Smooth muscle cell (in vitro differentiated cells): Measurements from ENCODE around the gene RAPGEFL1. TPM values are rescaled to one million over a fixed set of nuclear protein-coding genes. Genes with fewer than 3 reads are reported as not detected.

Experiments used
- DNase-seq: peaks from one replicate; lab custom pipeline; 2025; ENCODE audit not compliant: unreplicated experiment; lab: John Stamatoyannopoulos, UW
- H2AFZ ChIP-seq: fragments of 200-600 bp; sonication (generic); 2 replicates; pipeline ENCODE4 v1.6.0; 2016; ENCODE audit warnings: antibody characterized with exemption, low read depth, mild to moderate bottlenecking
- H3F3A ChIP-seq: fragments of 200-600 bp; sonication (generic); 2 replicates; pipeline ENCODE4 v1.6.0; 2017; ENCODE audit warnings: antibody characterized with exemption, low read depth
- H3K27ac ChIP-seq: fragments of 200-600 bp; sonication (generic); 2 replicates; pipeline ENCODE4 v1.5.1; 2016; ENCODE audit warnings: low read depth, mild to moderate bottlenecking
- H3K27me3 ChIP-seq: fragments of 200-600 bp; sonication (generic); 2 replicates; pipeline ENCODE4 v1.6.1; 2016; ENCODE audit warnings: low read depth, mild to moderate bottlenecking
- H3K36me3 ChIP-seq: fragments of 200-600 bp; sonication (generic); 2 replicates; pipeline ENCODE4 v1.5.1; 2016; ENCODE audit warnings: low read depth
- H3K4me1 ChIP-seq: fragments of 200-600 bp; sonication (generic); 2 replicates; pipeline ENCODE4 v1.5.1; 2016; ENCODE audit warnings: low read depth
- H3K4me2 ChIP-seq: fragments of 200-600 bp; sonication (generic); 2 replicates; pipeline ENCODE4 v1.6.0; 2016; ENCODE audit warnings: mild to moderate bottlenecking
- H3K4me3 ChIP-seq: fragments of 200-600 bp; sonication (generic); 2 replicates; pipeline ENCODE4 v1.5.1; 2016; ENCODE audit warnings: mild to moderate bottlenecking
- H3K79me2 ChIP-seq: fragments of 200-600 bp; sonication (generic); 2 replicates; pipeline ENCODE4 v1.6.0; 2016; ENCODE audit warnings: low read depth, mild to moderate bottlenecking
- H3K9ac ChIP-seq: fragments of 200-600 bp; sonication (generic); 2 replicates; pipeline ENCODE4 v1.6.0; 2016; ENCODE audit warnings: low read depth
- H3K9me3 ChIP-seq: fragments of 200-600 bp; sonication (generic); replicated peaks from 2 replicates; pipeline ENCODE4 v1.5.1; 2016; ENCODE audit warnings: low read depth
- H4K20me1 ChIP-seq: fragments of 200-600 bp; sonication (generic); 2 replicates; pipeline ENCODE4 v1.6.0; 2016; ENCODE audit warnings: low read depth
- CTCF ChIP-seq: fragments of 200-600 bp; sonication (generic); IDR thresholded peaks from 2 replicates; pipeline ENCODE4 v1.5.1; 2017; ENCODE audit warnings: borderline replicate concordance, mild to moderate bottlenecking, antibody characterized with exemption; ENCODE audit not compliant: insufficient read depth, poor library complexity, severe bottlenecking
- WGBS: methylation state at CpG from one replicate; pipeline ENCODE4 v1.1.7; 2016; ENCODE audit warnings: low lambda C conversion rate; 5-methylcytosine and 5-hydroxymethylcytosine counted together
- polyA plus RNA-seq: library from polyadenylated mRNA; unstranded; fragments of >200 nt; fragmentation: Nextera tagmentation; extraction: Ambion mirVana; gene quantifications from 2 replicates; pipeline ENCODE4 v1.2.1, GENCODE V29; 2016
- total RNA-seq: library from RNA; depleted of rRNA; stranded (reverse); fragments of >200 nt; gene quantifications from 2 replicates; pipeline ENCODE4 v1.2.3, GENCODE V29; 2014

RAPGEFL1 gene
- total and polyA plus RNA-seq, 2 experiments from 2014 or later, result 3.1 to 4.0 TPM

DNA sequence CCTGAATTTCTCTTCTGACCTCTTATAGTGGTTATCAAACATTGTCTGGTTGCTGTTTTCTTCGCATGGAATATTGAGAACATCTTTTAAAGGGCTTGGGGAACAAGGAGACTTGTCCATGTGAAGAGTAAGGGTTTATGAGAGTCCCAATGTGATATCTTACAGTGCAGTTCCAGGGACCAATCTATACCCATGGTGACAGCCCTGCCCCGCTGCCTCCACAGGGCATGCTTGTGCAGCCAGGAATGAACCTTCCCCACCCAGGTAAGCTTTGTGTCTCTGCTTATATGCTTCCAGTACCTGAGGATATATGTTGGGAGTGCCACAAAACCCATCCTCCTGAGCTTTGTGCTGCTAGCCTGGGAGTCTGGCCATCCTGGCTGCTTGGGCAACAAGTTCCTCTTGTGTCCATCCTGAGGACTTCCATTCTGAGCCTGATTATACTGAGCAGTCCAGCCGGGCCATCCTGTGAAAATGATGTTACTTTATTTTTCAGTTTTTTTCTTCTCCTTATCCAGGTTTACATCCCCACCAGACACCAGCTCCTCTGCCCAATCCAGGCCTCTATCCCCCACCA, 9.5 kb upstream of the RAPGEFL1 start:
- WGBS, result 95% methylated on average over 3 of the region's 3 CpGs
- Histone ChIP-seq H3K9me3 (no peaks in the 10 kb centered on the region), H3K4me2 (no peak overlapping the region), H4K20me1 (peaks cover 23% of the 10 kb centered on the region), H3K27me3 (no peaks in the 10 kb centered on the region), H3K4me1 (no peaks in the 10 kb centered on the region), H3F3A (peaks cover 18% of the 10 kb centered on the region), H3K36me3 (peaks cover 8% of the 10 kb centered on the region), H3K4me3 (no peak overlapping the region), H3K27ac (no peak overlapping the region), H3K79me2 (peaks cover 14% of the 10 kb centered on the region), H3K9ac (no peak overlapping the region), H2AFZ (no peak overlapping the region)
- DNase-seq, result no peak
- no peak for TF ChIP-seq CTCF

GRCh38 chr17:40168262-40168832, 8.9 kb upstream of the RAPGEFL1 start:
- no peak overlapping the region for H3K4me2 ChIP-seq
- no peak overlapping the region for H3K4me3 ChIP-seq
- no peak overlapping the region for H3K27ac ChIP-seq
- H3K9ac ChIP-seq, result no peak overlapping the region
- peaks cover 23% of the 10 kb centered on the region for H4K20me1 ChIP-seq
- no peaks in the 10 kb centered on the region for H3K27me3 ChIP-seq
- H3K36me3 ChIP-seq, result peaks cover 8% of the 10 kb centered on the region
- H3K4me1 ChIP-seq, result no peaks in the 10 kb centered on the region
- no peak overlapping the region for H2AFZ ChIP-seq
- WGBS, result 63% methylated on average over 11 of the region's 11 CpGs
- H3K9me3 ChIP-seq, result no peaks in the 10 kb centered on the region
- DNase-seq, result no peak
- peaks cover 18% of the 10 kb centered on the region for H3F3A ChIP-seq
- peaks cover 9% of the 10 kb centered on the region for H3K79me2 ChIP-seq
- TF ChIP-seq CTCF, result peak; percentile 62

- no peaks in the 10 kb centered on the region for H3K9me3 ChIP-seq
- H3K4me2 ChIP-seq, result no peak overlapping the region
- H4K20me1 ChIP-seq, result peaks cover 20% of the 10 kb centered on the region
- H3K27ac ChIP-seq, result no peak overlapping the region
- H3K4me3 ChIP-seq, result no peak overlapping the region
- H3K79me2 ChIP-seq, result peaks cover 6% of the 10 kb centered on the region
- no peak for TF ChIP-seq CTCF
- H3K9ac ChIP-seq, result no peak overlapping the region
- peaks cover 18% of the 10 kb centered on the region for H3F3A ChIP-seq
- no peaks in the 10 kb centered on the region for H3K4me1 ChIP-seq
- peaks cover 8% of the 10 kb centered on the region for H3K36me3 ChIP-seq
- H2AFZ ChIP-seq, result no peak overlapping the region
- DNase-seq, result no peak
- no peaks in the 10 kb centered on the region for H3K27me3 ChIP-seq
- WGBS, result 93% methylated on average over 2 of the region's 2 CpGs
Measured at GRCh38 chr17:40170325-40170724, 6.9 kb upstream of the RAPGEFL1 start.

GRCh38 chr17:40171750-40172149, 5.5 kb upstream of the RAPGEFL1 start:
- Histone ChIP-seq H3K4me1 (no peaks in the 10 kb centered on the region), H3F3A (peaks cover 13% of the 10 kb centered on the region), H4K20me1 (peaks cover 14% of the 10 kb centered on the region), H3K79me2 (no peaks in the 10 kb centered on the region), H2AFZ (no peak overlapping the region), H3K4me2 (no peak overlapping the region), H3K4me3 (no peak overlapping the region), H3K36me3 (peaks cover 8% of the 10 kb centered on the region), H3K27me3 (no peaks in the 10 kb centered on the region), H3K9ac (no peak overlapping the region), H3K9me3 (no peaks in the 10 kb centered on the region), H3K27ac (no peak overlapping the region)
- 86% methylated on average over 1 of the region's 1 CpG for whole genome bisulfite sequencing
- TF ChIP-seq CTCF, result no peak
- DNase-seq, result no peak
